Umbilical cord (tissue), 2 donors: ENCODE measurements around the gene CRYZ. TPM values are rescaled to one million over a fixed set of nuclear protein-coding genes. Genes with fewer than 3 reads are reported as not detected.

Experiments
- DNase-seq: peaks from one replicate; pipeline ENCODE4 v3.0.0-alpha.2; 2015; ENCODE audit warnings: low spot score
- total RNA-seq: library from RNA; depleted of rRNA; stranded (reverse); fragments of >200 nt; gene quantifications from one replicate; pipeline ENCODE4 v1.2.3, GENCODE V29; 2014; ENCODE audit warnings: low replicate concordance; ENCODE audit not compliant: insufficient read depth

The CRYZ gene
- total RNA-seq, 1 donor from 2014 or later = 20.5 TPM

DNA sequence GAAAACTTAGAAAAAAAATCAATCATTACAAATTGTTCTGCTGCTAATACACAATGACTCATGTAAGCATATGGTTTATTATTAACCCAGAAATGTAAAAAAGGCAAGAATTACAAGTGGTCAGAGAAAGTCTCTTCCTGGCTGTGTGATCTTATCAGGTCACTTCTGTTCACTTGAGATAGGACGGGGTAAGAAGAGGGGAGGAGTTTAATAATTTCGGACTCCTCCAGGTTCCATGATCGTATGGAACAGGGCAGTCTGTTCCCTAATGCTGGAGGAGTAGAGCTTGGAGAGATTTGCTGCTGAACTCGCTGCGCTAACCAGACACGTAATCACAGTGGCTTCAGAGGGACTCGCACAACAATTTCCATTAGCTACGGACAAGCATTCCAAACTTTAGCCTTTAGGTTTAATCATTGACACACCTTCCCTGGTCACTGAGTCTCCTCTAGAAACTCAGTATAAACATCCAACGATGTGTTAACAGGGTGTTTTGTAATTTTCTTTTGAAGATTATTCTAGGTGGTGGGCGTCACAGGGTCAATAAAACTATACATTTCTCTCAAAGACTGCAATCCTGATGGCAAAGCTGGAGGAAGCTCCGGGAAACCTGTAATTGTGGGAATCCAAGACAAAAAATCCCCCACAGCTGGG lies 1.3 kb downstream of the CRYZ start:
- DNase-seq = peak; percentile 56

DNA sequence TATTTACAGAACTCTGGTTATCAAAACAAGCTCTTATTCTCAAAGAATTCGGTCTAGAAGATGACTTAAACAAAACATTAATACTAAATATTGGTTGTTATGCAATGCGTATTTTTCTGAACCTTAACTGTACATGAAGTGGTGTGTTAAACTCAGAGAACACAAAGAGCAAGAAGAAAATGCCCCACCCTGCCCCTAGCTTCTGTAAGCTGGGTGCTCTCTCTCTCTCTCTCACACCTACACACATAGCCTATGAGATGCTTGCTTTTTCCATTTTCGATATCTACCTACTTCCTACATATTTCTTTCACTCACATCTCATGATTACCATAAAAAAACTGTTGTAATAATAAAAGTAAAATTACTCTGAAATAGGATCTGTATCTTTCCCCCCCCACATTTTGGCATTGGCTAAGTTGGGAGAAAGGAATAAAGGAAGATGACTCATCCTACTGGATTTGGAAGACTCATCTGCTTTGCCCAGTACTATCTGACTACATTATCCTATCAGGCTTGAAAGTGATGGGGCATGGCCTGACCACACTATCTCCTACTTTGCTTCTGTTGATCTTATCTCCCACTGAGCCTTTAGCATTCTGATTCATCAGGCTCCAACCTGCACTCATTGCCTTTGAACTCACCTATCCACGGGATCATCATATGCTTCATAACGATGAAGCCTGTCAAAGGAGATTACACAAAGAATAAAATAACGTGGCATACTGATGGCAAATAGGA lies 2.9 kb downstream of the CRYZ start:
- DNase-seq = peak; percentile 80

DNA sequence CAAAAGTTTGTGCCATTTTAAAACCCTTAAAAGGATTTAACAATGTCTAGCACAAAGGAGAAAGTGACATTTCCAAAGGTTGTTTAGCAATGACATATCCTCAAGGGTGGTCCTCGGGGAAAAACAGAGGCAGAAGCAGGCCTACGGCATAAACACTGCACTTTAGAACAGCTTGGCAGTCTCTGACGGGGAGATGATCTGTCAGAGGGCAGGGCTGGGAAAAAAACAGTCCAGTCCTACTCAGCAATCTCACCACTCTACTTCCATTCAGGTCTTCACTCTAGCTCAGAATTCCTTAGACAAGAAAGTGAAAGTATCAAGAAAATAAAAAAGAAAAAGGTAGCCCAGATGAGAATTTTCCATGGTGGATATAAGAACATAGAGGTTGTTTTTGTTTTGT lies 4.1 kb downstream of the CRYZ start:
- DNase-seq = no peak

DNA sequence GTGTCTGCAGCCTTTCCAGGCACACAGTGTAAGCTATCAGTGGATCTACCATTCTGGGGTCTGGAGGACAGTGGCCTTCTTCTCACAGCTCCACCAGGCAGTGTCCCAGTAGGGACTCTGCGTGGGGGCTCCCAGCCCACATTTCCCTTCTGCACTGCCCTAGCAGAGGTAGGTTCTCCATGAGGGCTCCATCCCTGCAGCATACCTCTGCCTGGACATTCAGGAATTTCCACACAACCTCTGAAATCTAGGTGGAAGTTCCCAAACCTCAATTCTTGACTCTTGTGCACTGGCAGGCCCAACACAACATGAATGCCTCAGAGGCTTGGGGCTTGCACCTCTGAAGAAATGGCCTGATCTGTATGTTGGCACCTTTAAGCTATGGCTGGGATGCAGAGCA lies 6.8 kb downstream of the CRYZ start:
- no peak for DNase-seq

DNA sequence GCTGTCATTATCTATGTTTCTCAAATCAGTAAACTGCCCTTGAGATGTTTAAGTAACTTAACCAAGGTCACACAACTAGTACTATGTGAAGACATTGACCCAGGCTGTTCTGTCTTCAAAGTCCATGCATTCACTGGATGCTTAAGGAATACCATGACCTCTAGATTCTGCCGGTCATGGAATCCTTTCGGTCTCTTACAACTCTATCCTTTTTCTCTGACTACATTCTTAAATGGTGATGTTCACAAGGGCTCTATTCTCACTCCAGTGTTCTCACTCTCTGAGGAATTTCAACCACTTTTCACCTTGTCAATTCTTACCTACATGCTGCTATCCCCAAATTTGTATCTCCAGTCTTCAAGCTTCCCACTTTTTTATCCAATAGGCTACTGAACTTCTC lies 15.2 kb downstream of the CRYZ start:
- no peak for DNase-seq

DNA sequence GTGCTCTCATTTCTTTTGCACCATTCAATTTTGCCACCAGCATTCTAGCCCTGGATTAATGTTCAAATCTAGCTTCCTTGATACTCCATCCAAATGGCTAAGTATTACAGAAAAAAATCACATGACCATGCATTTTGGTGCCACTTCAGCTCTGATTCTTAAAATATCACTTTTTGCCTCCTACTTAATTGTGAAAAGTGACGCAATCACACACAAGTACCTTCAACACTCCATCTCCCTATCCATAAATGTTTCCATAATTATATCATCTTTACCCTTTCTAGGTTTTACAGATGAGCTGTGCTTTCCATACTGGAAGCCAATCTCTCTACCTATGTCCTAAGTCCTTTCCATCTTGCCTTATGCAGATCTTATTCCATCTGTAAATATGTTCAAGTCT lies 16.0 kb downstream of the CRYZ start:
- DNase-seq = no peak

DNA sequence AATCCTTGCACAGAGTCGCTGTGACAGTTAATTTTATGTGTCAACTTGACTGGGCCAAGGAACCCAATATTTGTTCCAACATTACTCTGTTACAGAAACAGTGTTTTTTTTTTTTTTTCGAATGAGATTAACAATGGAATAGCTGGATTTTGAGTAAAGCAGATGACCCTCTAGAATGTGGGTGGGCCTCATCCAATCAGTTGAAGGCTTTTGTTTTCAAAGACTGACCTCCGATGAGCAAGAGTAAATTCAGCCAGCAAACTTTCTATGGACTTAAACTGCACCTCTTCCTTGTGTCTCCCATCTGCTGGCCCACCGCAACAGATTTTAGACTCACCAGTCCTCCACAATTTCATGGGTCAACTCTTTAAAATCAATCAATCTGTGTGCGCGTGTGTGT lies 17.0 kb downstream of the CRYZ start:
- no peak for DNase-seq

DNA sequence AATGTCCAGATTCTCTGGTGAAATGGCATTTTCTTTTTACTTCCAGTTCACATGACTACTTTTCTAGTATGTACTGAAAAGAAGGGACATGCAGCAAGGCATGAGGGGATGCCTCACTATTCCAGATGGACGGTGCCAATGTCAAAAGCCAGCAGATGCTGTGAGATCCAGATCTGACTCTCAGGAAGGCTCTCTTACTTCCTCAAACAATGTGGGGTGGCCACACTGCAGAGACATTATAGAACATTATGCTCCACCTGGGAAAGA lies 17.7 kb downstream of the CRYZ start:
- no peak for DNase-seq

DNA sequence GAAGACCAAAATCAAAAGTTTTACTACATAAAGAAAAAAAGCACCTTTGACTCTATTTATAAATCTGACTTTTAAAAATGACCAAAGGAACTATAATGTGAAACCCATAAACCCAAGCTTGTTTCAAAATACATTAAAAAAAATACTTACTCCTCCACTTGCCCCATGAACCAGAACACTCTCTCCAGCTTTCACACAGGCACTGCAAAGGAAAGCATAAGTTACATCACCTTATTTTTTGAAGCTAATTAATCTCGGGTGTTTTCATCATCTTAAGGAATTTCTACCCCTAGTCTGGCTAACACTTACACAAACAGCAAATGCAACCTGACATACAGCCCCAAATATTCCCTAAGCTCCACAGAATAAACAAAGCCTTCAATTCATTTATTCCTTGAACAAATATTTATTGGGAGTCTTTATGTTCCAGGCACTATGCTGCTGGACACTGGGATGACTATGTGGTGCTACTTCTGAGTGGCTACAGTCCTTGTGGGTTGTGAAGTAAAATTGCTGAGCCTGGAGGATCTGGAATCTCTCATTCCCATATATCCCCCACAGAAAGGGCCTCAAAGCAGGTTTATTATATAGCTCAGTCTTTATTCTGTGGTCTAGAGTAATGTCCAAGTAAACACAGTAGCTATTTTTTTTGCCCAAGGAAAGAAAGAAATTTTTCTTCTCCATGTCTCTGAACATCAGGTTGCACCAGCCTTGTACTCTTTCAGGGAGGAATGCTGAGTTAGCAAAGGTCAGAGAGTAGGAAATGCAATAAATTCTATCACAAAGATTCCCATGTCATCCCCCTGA lies 18.2 kb downstream of the CRYZ start:
- no peak for DNase-seq

DNA sequence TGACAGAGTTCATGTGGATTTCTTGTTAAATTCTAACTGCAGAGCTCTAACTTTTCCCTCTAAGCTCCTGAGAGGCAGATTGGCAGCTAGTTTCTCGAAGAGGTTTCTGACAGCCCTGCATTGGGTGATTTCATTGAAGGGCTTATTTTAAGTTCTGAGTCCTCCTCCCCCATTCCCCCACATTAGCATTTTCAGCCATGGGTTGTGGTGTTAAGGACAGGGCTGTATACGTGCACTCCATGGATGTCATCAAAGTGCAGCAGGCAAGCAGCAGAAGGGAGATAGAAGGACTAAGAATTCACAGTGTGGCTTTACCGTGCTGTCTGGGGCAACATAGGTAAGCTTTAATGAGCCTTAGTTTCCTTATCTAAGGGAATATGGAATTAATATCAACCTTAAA lies 19.0 kb downstream of the CRYZ start:
- DNase-seq = peak; percentile 65

DNA sequence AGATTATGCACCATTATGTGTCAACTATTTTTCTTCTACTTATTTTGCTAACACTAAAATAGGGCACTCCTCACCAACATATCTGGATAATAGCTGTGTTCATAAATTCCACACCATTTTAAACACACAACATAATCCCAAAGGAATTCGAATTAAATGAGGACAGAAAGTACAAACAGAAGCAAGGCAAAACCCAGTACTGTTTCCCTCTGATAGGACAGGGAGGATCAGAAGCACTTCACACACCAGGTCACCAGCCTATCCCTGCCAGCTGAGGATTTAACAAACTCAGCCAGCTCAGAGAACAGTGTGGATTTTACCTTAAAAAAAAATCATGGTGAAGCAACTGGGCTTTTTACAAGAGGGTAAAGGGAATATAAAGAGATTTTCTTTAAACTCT lies 20.0 kb downstream of the CRYZ start:
- DNase-seq = peak; percentile 83

DNA sequence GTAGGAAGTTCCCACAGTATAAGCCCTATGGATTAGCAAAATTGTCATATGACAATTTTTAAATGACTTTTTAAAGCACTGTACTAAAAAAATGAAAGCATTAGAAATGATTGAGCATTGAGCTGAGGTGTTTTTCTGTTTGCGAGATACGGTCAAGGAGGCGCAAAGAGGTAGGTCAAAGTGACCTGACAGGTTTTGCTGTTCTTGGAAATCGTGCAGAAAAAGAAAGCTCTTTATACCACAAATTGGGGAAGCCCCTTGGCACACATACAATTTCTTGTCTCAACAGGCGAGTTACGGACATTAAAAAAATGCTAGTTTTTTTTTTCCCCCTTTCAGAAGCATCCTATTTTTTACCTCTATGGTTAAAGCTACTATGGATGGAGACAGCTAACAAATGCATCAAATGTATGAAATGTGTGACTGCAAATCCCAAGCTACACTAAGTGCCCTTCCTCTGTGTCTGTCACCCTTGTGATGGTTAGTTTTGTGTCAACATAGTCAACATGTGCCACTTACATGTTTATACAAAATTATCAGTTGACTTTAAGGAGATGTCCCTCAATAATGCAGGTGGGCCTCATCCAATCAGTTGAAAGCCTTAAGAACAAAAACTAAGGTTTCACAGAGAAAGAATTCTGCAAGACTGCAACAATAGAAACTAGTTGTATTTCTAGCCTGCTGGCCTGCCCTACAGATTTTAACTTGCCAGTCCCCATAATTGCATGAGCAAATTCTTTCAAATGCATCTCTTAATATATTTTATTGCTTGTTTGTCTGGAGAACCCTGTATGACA lies 29.3 kb downstream of the CRYZ start:
- DNase-seq = no peak

DNA sequence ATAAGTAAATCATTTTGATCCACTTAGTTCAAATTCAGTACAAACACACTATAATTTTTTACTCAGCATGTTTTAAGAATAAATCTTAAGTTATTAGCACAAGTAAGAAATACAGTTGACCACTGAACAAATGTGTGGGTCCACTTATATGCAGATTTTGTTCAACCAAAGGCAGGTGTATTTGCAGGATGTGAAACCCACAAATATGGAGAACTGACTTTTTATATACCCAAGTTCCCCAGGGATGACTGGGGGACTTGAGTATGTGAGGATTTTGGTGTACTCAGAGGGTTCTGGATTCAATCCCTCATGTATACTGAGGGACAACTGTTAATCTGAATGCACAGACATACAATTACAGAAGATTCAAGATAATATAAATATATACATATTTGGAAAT lies 33.5 kb downstream of the CRYZ start:
- DNase-seq = no peak

DNA sequence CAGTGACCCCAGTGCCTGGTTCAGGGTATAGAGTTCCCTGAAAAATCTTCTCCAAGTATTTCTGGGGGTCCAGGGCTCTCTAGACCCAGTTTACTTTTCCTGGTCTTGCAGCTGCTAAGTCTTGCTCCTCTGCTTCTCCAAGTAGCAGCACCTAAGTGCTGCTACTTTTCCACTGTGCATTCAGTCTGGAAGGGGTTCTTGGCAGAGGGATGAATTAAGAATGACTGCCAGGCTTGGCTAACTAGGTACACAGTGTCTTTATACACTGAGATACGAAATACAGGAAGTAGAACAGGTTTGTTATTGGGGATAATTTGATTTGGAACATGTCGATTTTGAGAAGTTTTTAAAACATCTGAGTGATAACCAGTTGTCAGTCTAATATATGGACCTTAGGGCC lies 35.0 kb downstream of the CRYZ start:
- no peak for DNase-seq

DNA sequence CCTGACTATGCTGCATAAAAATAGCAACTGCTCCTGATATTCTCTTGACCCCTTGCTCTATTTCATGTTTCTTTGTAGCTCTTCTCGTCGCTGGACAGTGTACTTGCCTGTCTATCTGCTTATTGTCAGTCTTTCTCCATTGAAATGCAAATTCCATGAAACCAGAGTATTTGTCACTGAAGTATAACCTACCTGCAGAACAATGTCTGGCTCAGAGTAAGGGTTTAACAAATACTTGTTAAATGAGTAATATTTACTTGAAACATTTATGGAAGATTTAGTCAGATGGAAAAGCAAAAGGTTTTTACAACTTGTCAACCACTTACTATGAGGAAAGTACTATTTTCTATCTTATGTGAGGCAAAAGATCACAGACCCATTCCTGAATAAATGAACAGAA lies 39.4 kb downstream of the CRYZ start:
- DNase-seq = no peak

DNA sequence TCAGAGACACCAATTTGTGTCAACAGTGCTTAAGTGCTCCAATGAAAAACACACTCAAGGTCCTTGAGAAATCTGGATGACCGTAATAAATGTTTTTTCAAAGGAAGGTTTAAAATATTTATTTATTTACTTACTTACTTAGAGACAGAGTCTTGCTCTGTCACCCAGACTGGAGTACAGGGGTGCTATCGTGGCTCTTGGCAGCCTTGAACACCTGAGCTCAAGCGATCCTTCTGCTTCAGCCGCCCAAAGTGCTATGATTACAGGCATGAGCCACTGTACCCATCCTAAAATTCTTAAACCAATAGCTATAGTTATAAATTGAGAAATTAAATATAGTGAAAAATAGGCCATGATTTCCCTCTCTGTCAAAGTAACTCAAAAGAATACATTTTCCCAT lies 41.9 kb downstream of the CRYZ start:
- DNase-seq = no peak

DNA sequence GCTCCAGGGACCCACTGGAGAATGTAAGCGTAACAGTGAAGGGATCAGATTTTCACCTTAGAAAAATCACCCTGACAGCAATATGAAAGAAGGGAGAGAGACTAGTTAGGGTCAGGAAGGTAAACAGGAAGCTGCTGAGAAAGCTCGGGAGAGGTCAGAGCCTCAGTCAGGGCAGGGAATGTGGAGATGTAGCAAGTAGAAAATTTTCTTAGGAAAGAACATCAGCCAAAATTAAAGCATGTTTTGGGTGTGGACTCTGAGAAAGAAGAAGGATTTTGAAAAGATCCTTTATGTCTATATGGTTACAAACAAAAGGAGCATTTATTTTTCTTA lies 42.5 kb downstream of the CRYZ start:
- no peak for DNase-seq

DNA sequence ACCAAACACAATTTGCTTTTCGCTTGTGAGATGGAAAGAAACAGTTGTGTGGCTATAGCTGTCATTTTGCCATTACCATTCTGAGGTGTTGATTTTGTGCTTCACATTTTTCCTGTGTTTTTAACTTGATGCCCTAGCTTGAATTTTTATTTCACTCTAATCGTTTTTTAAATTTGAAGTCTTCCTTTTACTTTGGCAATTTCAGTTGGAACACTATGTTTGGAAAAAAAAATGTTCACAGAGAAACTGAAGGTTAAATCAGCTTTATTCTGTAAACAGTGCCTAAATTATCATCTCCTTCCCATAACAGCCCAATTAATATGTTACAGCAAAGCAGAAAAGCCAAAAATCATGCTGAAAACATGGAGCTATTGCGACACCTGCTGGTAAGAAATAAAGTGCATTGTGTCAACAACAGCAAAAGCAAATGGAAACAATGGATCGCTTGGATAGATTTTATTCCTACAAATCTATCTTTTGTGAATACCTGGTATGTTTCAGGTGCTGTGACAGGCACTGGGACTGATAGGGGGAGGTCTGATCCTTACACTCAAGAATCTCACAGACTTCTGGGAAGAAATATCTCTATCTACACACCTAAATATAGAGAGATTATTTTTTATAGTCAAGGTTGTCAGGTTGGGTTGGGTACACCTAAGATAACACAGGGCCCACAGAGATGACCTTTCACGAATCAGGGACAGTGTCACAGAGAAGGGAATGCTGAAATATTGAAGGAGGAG lies 43.1 kb downstream of the CRYZ start:
- DNase-seq = peak; percentile 82

DNA sequence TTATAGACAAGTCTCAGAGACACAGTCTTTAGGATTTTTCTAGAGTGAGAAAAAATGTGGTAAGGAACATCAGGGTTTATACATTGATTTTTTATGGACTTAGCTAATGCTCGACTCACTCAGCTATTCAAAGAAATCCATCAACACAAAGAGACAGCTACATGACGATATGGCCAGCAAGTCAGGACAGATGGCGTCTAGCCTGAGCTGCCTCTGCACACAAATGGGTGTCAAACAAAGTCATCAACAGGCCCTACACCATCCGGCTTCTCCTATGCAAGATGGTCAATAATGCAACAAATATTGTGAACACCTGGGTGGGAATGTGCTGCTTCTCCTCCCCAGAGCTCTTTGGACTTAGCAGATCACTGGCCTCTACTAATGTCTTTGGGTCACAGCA lies 45.9 kb downstream of the CRYZ start:
- DNase-seq = no peak

DNA sequence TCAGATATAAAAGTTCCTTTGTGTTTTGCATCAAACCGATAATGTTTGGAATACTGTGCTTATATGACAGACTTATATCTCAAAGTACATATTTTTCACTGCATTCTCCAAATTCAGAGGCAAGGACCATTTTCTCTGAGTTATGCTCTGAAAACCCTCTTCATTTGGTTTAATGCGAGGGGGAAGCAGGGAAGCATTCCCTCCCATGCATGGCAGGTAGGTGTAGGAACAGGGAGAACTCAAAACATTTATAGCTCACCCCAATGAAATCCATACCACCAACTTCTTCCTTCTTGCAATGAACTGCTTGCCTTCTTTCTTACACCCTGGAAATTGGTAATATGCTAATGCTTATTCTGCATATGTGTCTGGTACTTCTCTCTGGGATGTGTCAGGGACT lies 48.5 kb downstream of the CRYZ start:
- no peak for DNase-seq

DNA sequence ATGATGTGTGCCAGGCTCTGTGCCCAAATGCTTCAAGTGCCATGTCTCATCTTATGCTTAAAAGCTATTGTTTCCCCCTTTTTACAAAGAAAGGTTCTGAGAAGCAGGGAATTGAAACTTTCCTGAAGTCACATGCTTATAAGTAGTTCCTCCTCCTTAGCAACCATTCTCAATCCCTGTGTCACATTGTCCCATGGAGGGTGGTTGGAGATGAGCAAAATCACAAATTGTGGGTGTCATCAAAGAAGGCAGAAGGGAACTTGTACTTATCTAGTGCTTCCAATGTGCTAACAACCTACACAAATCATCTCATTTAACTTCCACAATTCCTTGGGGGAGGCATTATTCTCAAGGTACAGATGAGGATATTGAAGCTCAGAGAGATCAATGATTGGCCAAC lies 49.2 kb downstream of the CRYZ start:
- DNase-seq = no peak

DNA sequence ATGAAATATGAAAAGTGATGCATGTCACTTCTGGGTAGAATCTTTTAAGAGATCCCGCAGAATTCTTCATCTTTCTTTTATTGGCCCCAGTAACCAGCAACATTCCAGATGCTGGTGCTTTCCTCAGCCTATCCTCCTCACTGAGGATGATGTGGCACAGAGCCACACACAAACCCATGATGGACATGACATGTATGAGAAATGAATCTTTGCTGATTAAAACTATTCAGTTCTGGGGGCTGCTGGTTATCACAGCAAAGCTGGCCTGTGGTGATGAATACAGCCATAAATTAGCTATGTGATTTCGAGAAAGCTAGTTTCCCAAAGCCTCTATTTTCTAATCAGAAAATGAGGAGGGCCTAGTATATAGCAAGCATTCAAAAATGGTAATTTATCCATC lies 51.0 kb downstream of the CRYZ start:
- no peak for DNase-seq
